H1 (cell line): Measurements from ENCODE around the gene FMN2.

Experiments
- BACH1 ChIP-seq: IDR thresholded peaks from 2 replicates; pipeline ENCODE4 v1.6.1; 2012; ENCODE audit warnings: low read length, improper control_type of control experiment
- CBX5 ChIP-seq: fragments of 300-800, 300-1000 bp; sonication (generic); IDR thresholded peaks from 2 replicates; pipeline ENCODE4 v1.7.1; 2016; ENCODE audit warnings: antibody characterized with exemption, low read length, low read depth
- HDAC6 ChIP-seq: IDR thresholded peaks from one replicate; pipeline ENCODE4 v1.7.1; 2012; ENCODE audit warnings: low read depth, mild to moderate bottlenecking, inconsistent platforms, low read length, moderate library complexity
- KDM1A ChIP-seq: fragments of 200-600, 300-600 bp; sonication (generic); IDR thresholded peaks from 2 replicates; pipeline ENCODE4 v1.7.1; 2016; ENCODE audit warnings: mild to moderate bottlenecking, low read length, borderline replicate concordance
- NANOG ChIP-seq: IDR thresholded peaks from 2 replicates; pipeline ENCODE4 v1.6.1; 2011; ENCODE audit warnings: low read length, low read depth, mild to moderate bottlenecking, inconsistent platforms; ENCODE audit not compliant: insufficient read depth, poor library complexity, severe bottlenecking
- NRF1 ChIP-seq: IDR thresholded peaks from 2 replicates; pipeline ENCODE4 v1.6.1; 2011; ENCODE audit warnings: mild to moderate bottlenecking, low read depth, low read length, improper control_type of control experiment
- POLR2AphosphoS5 ChIP-seq: IDR thresholded peaks from 2 replicates; pipeline ENCODE4 v1.6.1; 2011; ENCODE audit warnings: low read depth, low read length
- RAD21 ChIP-seq, 2 experiments: IDR thresholded peaks in 1 of 2; conservative IDR thresholded peaks in 1 of 2; 2 replicates each; pipeline ENCODE4 v1.6.1; 2011; ENCODE audit warnings: low read depth in 2 of 2, low read length in 2 of 2, improper control_type of control experiment in 1 of 2, inconsistent platforms in 1 of 2, mild to moderate bottlenecking in 1 of 2, moderate library complexity in 1 of 2
- RFX5 ChIP-seq: IDR thresholded peaks from 2 replicates; pipeline ENCODE4 v1.6.1; 2011; ENCODE audit warnings: low read depth, low read length, improper control_type of control experiment, borderline replicate concordance
- SP2 ChIP-seq: IDR thresholded peaks from 2 replicates; pipeline ENCODE4 v1.6.1; 2012; ENCODE audit warnings: mild to moderate bottlenecking, low read length, inconsistent platforms
- SRF ChIP-seq: IDR thresholded peaks from 2 replicates; pipeline ENCODE4 v1.6.1; 2011; ENCODE audit warnings: mild to moderate bottlenecking, low read depth, low read length, moderate library complexity
- TAF1 ChIP-seq: IDR thresholded peaks from 2 replicates; pipeline ENCODE4 v1.6.1; 2011; ENCODE audit warnings: mild to moderate bottlenecking, low read depth, low read length
- TF ChIP-seq, protein P1 (sequence below), 3 experiments: IDR thresholded peaks; 1 replicate in 2 of 3; 2 replicates in 1 of 3; pipeline versions ENCODE4 v1.5.1 to v1.6.1; 2011; ENCODE audit warnings: low read length in 3 of 3, mild to moderate bottlenecking in 3 of 3, inconsistent platforms in 2 of 3, low read depth in 1 of 3, moderate library complexity in 1 of 3; ENCODE audit not compliant: insufficient read depth in 1 of 3; ENCODE audit errors: control extremely low read depth in 1 of 3
- TF ChIP-seq, protein P2 (sequence below): IDR thresholded peaks from 2 replicates; pipeline ENCODE4 v1.6.1; 2012; ENCODE audit warnings: low read length, inconsistent platforms

DNA sequence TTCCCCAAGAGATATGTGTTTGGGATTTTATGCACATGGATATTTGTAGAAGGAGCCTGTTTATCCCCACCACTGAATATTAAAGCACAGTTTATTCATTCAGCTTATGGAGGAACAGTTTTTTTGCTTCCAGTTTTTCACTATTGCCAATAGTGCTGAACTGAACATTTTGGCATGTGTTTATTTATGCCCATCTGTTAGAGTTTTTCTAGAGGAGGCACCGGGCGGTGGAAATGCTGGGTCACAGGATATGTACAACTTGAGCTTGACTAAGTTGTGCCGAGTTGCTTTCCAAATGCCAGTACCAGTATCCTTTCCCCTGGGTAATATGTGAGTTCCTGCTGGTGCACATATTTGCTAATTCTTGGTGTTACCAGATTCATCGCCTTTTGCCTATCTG is 409.0 kb downstream of the FMN2 start:
- TF ChIP-seq, protein P1, sequence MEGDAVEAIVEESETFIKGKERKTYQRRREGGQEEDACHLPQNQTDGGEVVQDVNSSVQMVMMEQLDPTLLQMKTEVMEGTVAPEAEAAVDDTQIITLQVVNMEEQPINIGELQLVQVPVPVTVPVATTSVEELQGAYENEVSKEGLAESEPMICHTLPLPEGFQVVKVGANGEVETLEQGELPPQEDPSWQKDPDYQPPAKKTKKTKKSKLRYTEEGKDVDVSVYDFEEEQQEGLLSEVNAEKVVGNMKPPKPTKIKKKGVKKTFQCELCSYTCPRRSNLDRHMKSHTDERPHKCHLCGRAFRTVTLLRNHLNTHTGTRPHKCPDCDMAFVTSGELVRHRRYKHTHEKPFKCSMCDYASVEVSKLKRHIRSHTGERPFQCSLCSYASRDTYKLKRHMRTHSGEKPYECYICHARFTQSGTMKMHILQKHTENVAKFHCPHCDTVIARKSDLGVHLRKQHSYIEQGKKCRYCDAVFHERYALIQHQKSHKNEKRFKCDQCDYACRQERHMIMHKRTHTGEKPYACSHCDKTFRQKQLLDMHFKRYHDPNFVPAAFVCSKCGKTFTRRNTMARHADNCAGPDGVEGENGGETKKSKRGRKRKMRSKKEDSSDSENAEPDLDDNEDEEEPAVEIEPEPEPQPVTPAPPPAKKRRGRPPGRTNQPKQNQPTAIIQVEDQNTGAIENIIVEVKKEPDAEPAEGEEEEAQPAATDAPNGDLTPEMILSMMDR (IDR thresholded peaks at IDR 0.05; ENCODE audit: control extremely low read depth in 1 of 3, insufficient read depth in 1 of 3, low read depth in 1 of 3, low read length in 3 of 3), result no peak
- TF ChIP-seq TAF1, result no peak
- TF ChIP-seq SRF, result no peak
- TF ChIP-seq NRF1, result no peak
- no peak for TF ChIP-seq RFX5
- TF ChIP-seq CBX5, result no peak
- TF ChIP-seq BACH1, result no peak
- TF ChIP-seq HDAC6, result no peak
- TF ChIP-seq NANOG, result no peak
- TF ChIP-seq RAD21 (IDR thresholded peaks at IDR 0.05 in 1 of 2, conservative IDR thresholded peaks at IDR 0.05 in 1 of 2; ENCODE audit: low read depth in 2 of 2, low read length in 2 of 2), result no peak
- TF ChIP-seq KDM1A, result no peak
- TF ChIP-seq POLR2AphosphoS5, result no peak
- TF ChIP-seq, protein P2, sequence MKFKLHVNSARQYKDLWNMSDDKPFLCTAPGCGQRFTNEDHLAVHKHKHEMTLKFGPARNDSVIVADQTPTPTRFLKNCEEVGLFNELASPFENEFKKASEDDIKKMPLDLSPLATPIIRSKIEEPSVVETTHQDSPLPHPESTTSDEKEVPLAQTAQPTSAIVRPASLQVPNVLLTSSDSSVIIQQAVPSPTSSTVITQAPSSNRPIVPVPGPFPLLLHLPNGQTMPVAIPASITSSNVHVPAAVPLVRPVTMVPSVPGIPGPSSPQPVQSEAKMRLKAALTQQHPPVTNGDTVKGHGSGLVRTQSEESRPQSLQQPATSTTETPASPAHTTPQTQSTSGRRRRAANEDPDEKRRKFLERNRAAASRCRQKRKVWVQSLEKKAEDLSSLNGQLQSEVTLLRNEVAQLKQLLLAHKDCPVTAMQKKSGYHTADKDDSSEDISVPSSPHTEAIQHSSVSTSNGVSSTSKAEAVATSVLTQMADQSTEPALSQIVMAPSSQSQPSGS, result no peak
- no peak for TF ChIP-seq SP2
